NK-92 (cell line): ENCODE measurements around the gene TMEM120B.
"Not testable (repeated sequence)": the region's sequence is repeated elsewhere in the genome, so short reads cannot be mapped to it uniquely, and the experiment has no call there.

Experiments used
- DNase-seq: peaks from one replicate; lab custom pipeline; 2025; ENCODE audit not compliant: unreplicated experiment; lab: John Stamatoyannopoulos, UW

Gene TMEM120B

DNA sequence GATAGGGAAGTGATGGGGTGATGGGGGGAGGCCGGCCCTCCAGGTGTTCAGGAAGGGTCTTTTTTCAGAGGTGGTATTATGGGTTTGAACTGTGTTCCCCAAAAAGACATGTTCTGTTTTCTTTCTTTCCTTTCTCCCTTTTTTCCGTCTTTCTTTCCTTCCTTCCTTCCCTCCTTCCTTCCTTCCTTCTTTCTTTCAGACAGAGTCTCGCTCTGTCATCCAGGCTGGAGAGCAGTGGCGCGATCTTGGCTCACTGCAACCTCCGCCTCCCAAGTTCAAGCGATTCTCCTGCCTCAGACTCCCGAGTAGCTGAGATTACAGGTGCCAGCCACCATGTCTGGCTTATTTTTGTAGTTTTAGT, 3.5 kb upstream of the TMEM120B start:
- not testable (repeated sequence) for DNase-seq

DNA sequence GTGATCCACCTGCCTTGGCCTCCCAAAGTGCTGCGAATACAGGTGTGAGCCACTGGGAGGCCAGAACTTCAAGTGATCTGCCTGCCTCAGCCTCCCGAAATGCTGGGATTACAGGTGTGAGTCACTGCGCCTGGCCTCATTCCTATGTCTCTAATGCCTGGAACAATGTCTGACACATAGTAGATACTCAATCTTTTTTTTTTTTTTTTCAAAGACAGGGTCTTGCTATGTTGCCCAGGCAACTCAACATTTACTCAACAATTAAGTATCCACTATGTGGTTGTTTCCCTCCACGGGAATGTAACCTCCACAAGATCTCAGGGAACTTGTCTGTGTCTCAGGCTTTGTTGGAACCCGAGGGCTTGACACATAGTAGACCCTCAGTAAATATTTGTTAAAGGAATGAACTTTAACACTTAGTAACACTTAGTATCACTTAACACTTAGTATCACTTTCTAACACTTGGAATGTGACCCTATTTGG, 3.0 kb upstream of the TMEM120B start:
- DNase-seq = no peak

DNA sequence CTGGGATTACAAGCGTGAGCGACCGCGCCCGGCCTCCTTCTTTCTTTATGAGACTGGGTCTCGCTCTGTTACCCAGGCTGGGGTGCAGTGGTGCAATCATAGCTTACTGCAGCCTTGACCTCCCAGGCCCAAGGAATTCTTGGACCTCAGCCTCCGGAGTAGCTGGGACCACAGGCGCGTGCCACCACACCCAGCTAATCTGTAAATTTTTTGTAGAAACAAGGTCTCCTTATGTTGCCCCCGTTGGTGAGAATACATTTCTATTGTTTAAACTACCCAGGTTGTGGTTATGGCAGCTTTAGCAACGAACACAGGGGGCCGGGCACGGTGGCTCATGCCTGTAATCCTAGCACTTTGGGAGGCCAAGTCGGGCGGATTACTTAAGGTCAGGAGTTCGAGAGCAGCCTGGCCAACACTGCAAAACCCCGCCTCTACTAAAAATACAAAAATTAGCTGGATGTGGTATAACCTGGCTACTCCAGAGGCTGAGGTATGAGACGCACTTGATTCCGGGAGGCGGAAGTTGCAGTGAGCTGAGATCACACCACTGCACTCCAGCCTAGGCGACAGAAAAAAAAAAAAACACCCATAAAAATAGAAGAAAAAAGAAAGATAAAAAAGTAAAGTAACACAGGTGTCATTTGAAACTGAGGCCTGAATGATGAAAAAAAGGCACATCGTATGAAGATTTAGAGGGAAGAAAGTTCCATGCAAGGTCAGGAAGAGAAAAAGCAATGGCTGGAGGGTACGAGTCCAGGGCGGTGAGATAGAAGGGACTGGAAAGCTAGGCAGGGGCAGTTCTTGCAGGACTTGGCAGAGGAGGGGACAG, 977 bp upstream of the TMEM120B start:
- no peak for DNase-seq

DNA sequence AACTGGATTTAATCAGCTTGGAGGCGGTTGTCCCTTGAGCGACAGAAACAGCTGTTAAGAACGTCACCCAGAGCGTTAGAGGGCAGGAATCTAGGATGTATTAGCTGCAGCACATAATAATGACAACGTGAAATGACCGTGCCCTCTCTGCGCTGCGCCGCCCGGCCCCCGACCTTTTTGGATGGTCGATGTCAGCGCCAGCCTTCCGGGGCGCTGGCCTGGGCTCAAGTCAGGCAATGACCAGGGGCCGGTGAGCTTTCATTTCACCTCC, 427 bp upstream of the TMEM120B start:
- no peak for DNase-seq

DNA sequence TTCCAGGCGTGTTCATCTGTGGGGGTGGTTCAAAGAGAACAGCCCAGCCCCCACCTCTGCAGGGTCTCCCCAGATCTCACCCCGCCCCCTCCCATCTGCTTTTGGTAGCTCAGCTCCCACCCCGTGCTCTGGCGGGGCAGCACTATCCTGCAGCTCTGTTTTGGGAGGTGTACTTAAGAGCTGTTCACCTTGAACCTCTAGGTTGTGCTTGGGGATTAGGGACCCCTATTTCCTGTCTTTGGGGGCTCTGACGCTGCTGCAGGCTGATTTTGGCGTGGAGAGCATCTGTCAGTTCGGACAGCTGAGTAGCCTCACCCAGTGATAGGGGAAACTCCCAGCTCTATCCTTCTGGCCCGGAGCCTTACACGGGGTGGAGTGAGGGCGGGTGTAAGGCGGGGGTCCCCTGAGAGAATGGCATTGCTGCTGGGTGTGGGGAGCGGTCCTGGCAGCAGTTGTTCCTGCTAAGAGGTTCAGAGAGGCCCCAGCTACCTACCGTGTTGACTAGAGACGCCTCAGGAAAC, 765 bp downstream of the TMEM120B start:
- DNase-seq = no peak

DNA sequence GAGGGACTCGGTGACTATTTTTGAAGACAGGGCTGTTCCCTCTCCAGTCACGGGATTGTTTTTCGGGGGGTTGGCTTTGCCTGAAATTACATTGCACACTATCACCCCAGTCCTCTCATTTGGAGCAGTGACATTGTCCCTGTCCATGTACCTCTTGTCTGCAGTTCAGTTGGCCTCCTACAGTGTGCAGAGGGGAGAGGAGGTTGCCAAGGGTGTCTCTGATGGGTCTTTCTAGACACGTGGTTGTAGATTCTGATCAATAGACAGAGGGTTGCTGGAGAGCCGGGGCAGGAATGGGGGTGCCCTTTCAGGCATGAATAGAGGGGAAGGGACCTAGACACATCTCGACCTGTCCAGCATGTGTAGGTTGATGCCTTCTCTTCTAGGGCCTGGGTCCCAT, 1.2 kb downstream of the TMEM120B start:
- no peak for DNase-seq

DNA sequence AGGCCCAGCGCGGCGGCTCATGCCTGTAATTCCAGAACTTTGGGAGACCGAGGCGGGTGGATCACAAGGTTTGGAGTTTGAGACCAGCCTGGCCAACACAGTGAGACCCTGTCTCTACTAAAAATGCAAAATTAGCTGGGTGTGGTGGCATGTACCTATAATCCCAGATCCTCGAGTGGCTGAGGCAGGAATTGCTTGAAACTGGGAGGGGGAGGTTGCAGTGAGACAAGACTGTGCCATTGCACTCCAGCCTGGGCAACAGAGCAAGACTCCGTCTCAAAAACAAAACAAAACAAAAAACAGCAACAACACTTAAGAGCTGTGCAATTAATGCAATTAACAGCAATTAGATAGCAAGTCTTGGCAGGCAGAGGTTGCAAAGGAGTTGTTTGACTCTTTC, 2.5 kb downstream of the TMEM120B start:
- not testable (repeated sequence) for DNase-seq

DNA sequence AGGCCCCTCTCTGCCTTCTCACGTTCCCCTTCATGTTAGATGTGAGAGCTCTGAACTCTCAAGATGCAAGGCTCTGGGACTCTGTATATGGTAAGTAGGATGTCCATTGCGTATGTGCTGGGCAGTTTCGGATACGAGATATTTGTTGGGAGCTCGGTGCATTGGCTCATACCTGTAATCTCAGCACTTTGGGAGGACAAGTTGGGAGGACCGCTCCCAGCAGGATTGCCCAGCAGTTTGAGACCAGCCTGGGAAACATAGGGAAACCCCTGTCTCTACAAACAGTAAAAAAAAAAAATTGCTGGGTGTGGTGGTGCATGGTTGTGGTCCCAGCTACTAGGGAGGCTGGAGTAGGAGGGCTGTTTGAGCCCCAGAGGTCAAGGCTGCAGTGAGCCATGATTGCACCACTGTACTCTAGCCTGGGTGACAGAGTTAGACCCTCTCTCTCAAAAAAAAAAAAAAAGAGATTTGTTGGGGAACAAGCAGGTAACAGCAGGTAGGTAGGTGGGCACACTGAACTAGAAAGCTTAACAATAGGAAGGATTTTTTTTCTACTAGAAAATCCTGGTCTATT, 3.4 kb downstream of the TMEM120B start:
- no peak for DNase-seq

DNA sequence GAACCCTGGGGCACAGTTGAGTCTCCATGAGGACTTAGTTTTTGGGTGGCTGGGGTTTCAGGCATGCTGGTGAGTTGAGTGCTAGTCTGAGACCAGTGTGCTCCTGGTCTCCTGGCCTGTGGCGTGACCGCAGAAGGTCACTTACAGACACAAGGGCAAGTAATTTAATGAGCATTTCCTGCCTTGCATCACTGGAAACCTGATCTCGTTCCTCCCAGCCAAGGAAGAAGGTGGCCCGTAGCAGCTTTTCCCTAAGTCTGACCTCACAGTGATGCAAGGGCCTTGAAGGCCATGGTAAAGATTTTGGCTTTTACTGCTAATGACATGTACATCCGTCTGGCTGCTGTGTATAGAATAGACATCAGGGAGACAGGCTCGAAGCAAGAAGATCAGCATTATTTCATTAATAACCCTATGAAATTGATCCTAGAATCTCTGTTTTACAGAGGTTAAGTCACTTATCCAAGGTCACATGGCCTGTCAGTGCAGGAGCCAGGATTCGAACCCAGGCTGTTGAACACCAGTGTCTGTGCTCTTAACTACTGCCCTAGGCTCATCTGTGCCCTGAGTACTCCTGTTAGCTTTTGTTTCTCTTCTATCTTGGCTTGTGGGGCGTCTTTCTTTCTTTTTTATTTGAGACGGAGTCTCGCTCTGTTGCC, 4.6 kb downstream of the TMEM120B start:
- no peak for DNase-seq

DNA sequence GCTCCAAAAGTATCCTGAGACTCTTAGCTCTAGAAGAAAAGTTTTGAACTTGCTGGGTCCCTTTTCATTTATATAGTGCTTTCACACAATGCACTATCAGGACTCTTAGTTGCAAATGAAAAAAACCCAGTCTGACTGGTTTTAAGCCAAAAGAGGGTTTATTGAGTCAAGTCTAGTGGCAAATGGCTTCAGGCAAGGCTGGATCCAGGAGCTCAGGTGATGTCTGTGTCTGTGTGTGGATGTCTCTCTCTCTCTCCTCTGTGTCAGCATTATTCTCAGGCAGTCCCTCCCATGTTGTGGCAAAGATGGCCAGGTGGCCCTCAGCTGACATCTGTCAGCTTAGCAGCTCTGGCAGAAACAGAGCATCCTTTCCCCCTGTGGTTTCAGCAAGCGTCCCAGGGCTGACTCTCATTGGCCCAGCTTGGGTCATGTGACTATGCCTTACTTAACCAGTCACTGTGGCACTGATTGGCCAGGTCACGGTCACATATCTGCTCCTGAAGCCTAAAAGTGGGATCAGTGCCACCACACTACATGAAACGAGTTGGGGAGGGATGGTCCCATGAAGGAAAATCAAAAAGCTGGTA, 6.2 kb downstream of the TMEM120B start:
- no peak for DNase-seq

DNA sequence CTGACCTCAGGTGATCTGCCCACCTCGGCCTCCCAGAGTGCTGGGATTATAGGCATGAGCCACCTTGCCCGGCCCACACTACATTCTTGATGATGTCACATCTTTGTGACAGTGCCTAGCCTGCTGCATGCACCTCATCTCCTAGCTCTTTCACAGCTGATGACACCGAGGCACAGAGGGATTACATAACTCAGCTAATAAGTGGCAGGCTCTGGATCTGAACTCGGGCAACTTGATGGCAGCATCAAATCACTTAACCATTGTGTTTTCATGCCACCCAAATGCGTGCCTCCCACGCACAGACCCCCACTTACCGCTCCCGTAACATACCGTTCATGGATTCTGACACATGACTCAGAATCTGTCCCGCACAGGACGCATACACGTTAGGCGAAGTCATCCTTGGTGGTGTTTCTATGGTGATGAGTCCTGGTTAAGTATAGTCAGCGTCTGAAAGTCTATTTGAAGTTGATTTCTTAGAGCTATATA, 7.4 kb downstream of the TMEM120B start:
- no peak for DNase-seq

DNA sequence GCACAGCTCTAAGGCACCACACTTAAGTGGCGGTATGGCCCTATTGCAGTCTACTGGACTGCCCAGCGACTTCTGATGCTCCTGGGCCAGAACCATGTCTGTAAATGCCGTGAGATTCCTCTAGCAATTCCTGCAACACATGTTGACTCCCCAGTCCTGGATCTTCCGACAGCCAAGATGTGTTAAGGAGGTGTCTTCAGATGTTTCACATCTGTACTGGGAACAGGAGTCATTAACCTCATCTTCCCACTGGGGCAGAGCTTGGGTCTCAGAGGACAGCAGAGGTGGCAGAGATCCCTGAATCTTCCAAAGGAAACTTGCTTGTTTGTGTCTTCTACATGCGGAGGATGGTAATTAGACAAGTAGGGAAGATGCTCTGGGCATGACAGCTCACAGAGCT, 8.2 kb downstream of the TMEM120B start:
- DNase-seq = no peak

DNA sequence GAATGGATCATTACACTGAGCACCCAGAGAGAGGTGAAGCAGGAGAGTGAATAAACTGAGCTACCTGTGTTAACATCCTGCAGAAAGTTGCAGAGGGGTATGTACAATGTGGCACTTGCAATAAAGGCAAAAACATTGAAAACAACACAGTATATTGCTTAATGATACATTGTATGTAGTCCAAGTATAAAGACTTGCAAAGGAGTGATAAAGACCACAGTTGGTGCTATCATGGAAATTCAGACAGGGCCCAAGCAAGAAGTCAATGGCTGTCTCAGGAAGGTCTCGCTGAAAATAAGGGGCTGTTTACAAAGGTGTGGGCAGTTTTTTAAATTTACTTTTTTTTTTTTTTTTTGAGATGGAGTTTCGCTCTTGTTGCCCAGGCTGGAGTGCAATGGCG, 10.0 kb downstream of the TMEM120B start:
- no peak for DNase-seq

DNA sequence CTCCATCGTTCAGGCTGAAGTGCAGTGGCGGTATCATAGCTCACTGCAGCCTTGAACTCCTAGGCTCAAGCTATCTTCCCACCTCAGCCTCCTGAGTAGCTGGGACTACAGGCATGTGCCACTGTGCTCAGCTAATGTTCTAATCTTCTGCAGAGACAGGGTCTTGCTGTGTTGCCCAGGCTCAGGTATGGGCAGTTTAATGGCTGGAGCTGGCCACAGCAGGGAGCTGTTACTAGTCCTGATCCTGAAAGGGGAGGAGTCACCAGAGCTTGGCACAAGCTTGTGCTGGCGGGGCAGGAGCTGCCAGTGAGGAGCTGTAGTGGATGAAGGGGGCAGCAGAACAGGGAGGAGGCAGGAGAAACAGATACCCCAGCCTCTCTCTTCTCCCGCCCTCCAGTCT, 10.6 kb downstream of the TMEM120B start:
- no peak for DNase-seq

DNA sequence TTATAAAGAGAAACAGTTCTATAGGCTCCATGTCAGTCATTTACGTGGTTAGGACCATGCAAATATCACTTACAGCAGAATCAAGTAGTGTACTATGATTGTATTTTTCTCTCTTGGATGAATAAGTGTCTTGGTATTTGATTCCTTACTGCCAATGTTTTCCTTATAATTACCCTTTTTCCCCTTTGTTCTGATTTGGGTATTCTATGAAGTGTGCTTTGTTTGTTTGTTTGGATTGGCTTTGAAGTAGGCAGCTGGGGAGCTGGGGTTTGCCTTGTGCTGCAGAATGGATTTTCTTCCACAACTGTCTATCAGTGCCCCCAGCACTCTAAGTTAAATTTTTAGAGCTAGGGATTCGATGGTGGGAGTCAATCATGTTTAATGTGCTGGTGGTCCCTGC, 12.4 kb downstream of the TMEM120B start:
- DNase-seq = no peak

DNA sequence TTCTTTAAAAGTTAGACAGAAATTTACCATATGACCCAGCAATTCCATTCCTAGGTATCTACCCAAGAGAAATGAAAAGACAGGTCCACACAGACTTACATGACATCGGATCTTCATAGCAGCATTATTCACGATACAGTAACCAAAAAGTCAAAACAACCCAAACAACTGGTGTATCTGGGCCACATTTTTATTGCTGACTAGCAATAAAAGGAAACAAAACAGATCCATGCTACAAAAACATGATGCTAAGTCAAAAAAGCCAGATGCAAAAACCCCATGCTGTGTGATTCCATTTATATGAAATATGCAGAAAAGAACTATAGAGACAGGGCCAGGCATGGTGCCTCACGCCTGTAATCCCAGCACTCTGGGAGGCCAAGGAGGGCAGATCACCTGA, 12.9 kb downstream of the TMEM120B start:
- DNase-seq = no peak

DNA sequence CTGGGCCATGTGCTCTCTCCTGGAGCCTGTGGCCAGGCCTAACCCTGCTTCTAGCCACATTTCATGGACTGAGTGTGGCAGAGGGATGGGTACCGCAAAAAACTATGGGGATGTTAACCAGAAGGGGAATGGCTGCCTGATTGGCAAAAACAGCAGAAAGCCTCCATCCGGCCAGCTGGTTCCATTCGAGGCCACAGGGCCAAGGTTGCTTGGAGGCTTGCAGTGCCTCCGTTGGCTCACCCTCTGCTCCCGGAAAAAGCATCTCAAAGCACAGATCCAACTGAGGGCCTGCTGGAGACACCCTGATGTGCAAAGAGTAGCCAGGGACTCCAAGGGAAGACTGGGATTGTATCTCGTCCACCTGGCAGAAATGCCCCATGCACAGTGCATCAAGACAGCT, 16.5 kb downstream of the TMEM120B start:
- DNase-seq = no peak

DNA sequence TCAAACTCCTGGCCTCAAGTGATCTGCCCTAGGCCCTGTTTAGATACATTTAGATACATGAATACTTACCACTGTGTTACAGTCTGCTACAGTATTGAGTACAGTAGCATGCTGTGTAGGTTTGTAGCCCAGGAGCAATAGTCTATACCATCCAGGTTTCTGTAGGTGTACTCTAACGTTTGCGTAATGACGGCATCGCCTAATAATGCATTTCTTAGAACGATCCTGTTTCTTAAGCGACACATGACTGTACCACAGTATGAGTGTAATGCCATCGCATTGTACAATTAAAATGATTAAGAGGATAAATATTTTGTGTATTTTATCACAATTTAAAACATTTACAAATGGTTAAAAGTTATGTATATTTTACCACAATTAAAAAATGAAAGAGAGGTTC, 18.9 kb downstream of the TMEM120B start:
- DNase-seq = no peak

DNA sequence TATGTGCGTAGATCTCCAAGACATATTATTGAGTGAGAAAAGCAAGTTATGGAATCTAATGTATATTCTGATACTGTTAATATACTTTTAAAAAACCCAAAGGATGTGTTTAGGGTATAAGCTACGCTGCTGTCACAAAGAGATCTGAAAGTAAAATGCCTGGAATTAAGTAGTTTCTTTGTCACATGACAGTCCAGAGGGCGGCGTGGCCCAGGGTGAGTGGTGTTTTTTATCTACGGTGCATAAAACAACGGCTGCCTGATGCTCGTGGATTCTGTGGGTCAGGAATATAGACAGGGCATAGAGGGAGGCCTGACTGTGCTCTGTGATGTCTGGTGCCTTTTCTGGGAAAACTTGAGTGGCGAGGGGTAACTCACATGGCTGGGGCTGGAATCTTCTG, 21.3 kb downstream of the TMEM120B start:
- no peak for DNase-seq

DNA sequence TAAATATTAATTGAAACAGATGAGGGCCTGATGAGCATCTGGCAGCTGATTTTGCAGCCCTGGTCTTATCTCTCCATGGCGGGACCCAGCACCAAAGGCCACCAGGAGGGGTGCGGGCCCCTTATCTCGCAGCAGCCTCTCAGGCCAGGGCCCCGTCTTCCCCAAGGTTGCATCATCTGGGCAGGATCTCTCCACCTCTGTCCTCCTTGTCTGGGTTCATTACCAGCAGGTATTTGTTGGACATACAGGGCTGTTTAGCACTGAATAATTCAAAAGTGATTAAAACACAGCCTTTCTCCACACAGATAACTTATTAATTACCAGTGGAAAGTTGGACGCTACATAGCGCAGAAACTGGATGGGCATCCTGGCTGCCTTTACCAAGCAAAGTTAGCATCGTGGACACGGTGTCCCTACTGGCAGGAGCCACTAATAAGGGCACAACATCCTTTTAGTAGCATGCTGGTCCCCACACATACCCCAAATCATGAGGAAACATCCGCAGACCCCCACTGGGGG, 25.8 kb downstream of the TMEM120B start:
- DNase-seq = no peak

DNA sequence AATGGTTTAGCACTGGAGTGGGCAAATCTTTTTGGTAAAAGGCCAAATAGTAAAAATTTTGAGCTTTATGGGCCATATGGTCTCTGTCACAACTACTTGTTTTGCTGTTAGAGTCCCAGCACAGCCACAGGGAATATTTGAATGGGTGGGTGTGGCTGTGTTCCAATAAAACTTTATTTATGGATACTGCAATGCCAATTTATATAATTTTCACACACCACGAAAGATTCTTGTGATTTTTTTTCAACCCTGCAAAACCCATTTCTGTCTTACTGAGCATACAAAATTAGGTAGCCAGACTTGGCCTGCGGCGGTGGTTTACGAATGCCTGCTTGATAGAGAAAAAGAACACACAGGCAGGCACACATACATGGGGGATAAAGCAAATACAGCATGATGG, 28.3 kb downstream of the TMEM120B start:
- no peak for DNase-seq

DNA sequence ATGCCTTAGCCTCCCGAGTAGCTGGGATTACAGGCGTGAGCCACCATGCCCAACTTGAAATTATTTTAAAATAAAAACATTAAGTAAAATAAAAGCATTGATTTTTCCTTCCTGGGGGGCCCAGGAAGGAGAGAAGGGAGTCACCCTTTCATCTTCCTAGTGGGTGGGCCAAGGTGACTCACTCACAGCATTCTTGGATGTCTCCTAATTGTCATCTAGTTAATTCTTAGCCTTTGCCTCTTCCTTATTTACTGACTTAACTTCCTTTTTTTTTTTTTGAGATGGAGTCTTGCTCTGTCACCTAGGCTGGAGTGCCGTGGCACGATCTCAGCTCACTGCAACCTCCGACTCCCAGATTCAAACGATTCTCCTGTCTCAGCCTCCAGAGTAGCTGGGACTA, 29.2 kb downstream of the TMEM120B start:
- no peak for DNase-seq
